HG03575 (cell line): ENCODE data around the gene C17orf75.

Experiments
- ATAC-seq: cut with Tn5 transposase; IDR thresholded peaks from one replicate; pipeline ENCODE4 v1.9.1; 2021; ENCODE audit not compliant: unreplicated experiment, insufficient number of reproducible peaks, low FRiP score; ENCODE audit errors: extremely low read depth

Gene C17orf75

DNA sequence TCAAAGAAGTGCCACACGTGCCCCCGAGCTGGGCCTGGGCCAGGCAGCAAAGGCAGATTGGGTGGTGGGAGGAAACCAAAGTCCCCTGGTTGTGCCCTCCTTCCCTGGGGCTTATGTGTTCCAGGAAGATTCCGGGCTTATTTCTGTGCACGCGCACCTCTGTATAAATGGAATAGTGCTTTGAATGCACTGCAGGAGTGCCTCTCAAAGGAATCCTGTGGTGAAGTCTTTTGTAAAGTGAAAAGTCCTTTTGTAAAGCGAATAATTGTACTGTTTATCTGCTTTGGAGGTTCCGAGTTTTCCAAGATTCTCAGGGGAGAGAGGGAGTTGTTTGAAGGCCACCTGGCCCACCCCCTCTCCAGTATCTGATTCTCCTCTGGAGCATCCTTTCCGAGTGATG lies 26.8 kb downstream of the C17orf75 start:
- ATAC-seq = no peak

- no peak for ATAC-seq
These were observed 27.3 kb downstream of the C17orf75 start for GRCh38 chr17:32314636-32315035.

DNA sequence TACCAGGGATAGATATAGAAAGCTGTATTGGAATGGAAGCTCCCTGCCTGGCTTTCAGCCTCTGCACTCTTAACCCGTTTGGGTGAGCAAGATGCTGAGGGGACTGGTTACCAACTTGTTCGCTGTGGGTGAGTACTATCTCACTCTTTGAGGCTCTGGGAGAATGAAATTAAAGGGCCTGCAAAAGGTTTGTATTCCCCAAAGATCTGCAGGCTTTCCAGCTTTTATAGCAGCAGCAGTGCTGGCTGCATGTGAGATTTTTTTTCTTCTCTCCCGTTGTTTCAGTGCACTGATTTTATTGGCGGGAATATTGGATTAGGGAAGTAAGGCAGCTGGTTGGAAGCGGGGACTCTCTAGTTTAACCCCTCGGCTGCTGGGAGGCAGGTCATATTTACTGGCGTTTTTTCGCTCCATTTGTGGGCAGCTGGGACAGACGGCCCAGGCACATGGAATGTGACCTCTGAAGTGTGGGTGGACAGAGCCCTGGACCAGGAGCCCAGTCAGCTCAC lies 30.9 kb downstream of the C17orf75 start:
- ATAC-seq = no peak

GRCh38 chr17:32307658-32308057 lies 34.3 kb downstream of the C17orf75 start:
- no peak for ATAC-seq

DNA sequence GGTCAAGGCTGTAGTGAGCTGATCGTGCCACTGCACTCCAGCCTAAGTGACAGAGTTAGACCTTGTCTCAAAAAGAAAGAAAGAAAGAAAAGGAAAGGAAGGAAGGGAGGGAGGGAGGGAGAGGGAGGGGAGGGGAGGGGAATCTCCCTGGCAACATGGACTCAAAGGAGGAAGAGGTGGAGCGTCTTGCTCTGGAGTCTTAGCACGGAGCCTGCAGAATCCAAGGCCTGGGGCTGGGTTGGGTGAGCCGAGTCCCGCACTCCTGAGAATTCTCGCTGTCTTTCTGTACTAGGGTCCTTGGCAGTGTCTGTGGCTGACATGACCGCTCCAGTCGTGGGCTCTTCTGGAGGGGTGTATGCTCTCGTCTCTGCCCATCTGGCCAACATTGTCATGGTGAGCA lies 36.9 kb downstream of the C17orf75 start:
- no peak for ATAC-seq

- ATAC-seq = no peak
These were observed 38.1 kb downstream of the C17orf75 start for GRCh38 chr17:32303781-32304288.

DNA sequence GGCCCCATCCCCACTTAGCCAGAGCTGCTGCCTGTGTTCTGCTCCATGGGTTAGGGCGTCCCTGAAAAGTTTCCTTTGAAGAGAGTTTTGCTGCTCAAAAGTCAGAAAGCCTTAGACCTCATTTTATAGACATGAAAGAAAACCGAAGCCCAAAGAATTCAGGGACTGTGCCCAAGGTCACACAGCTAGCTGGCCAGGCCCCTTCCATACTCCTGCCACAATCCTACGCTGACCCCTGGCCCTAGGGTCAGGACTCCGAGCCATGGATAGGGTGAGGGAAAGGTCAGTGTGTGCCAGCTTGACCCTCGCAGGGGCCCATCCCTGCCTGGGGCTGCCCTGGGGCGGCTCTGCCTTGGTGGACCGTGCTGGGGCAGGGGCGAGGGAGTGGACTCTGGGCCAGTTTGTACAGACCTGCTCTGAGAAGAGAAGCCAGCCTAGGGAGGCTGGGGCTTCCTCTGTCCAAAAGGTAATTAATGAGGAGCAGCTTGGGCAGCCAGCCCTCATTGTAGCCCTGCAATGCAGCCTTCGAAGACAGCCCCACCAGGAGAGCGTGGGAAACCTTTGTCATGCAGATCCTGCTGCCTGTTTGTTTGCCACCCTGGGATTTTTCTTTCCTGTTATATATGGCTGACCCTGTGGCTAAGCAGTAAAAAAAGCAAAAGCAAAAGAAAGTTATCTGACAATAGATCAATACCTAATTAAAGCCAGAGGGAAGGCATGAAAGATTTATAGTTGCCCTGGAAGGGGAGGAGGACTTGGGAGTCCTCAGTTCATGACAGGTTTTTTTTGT lies 38.9 kb downstream of the C17orf75 start:
- ATAC-seq = no peak

DNA sequence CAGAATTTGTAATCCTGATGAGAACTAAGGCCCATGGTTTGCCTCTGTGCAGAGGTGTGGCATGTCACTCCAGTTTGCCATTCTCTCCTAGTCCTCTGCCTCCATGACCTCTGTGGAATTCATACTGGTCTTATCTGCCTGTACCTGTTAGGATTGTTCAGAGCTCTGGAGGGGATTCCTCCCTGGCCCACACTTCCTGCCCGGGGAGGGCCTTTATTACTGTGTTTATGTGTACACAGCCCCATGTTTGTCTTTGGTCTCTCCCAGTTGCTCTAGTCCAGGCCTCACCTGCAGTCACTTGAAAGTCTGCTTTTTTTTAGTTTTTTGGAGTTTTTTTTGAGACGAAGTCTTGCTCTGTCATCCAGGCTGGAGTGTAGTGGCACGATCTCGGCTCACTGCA lies 39.9 kb downstream of the C17orf75 start:
- ATAC-seq = no peak

- ATAC-seq = no peak
These were observed 42.3 kb downstream of the C17orf75 start for GRCh38 chr17:32299580-32300164.

- no peak for ATAC-seq
These were observed 43.0 kb downstream of the C17orf75 start for GRCh38 chr17:32298721-32299579.

DNA sequence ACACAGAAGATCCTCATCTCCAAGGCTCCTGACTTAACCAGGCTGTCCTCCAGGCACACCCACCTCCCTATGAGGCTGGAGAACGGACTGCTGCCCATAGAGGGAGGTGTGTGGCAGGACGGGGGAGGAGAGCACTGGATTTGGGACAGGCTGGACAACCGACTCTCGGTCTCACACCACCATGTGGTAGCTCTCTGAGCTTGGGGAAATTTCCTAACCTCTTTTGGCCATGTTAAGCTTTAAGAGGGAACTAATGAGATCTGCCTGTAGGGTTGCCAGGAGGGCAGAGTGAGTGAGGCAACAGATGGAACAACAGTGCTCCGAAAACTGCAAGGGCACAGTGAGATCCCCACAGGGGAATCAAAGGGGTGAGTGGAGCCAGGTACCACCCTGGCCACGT lies 43.7 kb downstream of the C17orf75 start:
- ATAC-seq = no peak

DNA sequence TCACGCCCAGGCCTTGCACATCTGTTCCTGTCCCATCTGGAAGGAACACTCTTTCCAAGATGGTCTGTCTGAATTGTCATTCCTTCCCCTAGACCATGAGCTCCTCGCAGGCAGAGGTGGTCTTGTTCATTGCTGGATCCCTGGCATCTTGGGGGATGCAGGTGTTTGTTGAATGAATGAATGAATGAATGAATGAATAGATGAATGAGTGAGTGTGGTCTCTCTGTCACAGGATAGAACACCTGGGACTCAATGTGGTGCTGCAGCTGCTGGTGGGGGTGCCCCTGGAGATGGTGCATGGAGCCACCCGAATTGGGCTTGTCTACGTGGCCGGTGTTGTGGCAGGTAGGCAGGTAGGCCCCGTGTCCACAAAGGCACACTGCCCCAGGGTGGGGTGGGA lies 44.1 kb downstream of the C17orf75 start:
- no peak for ATAC-seq

DNA sequence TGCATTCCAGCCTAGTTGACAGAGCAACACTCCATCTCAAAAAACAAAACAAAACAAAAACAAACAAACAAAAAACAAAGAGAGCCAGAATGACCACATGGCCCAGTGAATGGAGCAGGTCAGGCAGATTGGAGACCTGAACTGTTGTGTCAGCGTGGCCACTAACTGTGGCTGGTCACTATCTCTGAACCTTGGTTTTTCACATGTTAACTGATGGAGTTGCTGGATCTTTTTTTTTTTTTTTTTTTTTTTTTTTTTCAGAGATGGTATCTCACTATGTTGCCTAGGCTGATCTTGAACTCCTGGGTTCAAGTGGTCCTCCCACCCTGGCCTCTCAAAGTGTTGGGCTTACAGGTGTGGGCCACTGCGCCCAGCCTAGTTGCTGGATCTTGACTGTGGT lies 44.5 kb downstream of the C17orf75 start:
- ATAC-seq = no peak

DNA sequence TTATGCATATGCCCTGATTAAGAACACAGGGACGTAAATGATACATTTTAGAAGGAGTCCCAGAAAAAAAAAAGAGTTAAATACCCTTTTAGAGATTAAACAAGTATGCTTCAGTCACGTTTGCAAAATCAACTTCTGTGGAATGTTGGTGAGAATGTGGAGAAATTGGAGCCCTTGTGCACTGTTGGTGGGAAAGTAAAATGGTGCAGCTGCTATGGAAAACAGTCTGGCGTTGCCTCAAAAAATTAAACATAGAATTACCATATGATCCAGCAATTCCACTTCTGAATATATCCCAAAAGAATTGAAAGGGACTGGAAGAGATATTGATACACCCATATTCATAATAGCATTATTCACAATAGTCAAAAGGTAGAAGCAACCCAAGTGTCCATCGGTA lies 49.9 kb downstream of the C17orf75 start:
- no peak for ATAC-seq

DNA sequence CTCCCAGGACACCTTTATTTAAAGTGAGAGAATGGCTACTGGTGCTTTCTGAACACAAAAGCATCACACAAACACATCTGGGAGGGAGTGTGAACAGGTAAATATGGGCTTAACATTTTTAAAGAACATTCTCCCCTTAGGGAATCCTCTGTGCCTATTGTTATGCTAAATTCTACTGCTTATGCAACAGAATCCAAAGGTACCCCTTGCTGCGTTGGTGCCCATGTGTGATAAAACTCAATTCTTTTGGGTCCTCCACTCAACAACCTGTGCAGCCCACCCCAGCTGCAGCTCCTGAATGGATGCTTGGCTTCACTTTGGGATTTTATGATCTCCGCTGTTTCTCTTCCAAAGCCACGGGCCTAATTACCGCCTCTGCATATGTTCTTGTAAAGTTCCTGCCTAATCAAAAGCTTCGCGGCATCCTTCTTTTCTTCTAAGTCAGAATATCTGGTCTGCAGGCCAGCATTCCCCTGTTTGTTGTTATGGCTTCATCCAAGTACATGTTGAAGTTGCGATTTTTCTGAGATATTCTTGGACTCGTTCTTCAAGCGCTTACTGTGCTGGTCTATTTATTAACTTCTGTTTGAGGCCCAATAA lies 52.4 kb downstream of the C17orf75 start:
- ATAC-seq = no peak

DNA sequence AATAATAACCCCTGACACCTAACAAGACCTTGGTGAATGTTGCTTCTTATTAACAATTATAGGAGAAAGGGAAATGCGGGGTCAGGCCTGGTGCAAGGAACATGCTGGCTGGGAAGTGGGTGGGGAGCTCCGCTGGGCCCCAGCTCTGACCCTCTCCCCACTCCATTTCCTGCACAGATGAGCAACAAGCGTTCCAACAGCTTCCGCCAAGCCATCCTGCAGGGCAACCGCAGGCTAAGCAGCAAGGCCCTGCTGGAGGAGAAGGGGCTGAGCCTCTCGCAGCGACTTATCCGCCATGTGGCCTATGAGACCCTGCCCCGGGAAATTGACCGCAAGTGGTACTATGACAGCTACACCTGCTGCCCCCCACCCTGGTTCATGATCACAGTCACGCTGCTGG lies 53.4 kb downstream of the C17orf75 start:
- no peak for ATAC-seq

GRCh38 chr17:32287804-32288511 lies 54.0 kb downstream of the C17orf75 start:
- ATAC-seq = no peak

DNA sequence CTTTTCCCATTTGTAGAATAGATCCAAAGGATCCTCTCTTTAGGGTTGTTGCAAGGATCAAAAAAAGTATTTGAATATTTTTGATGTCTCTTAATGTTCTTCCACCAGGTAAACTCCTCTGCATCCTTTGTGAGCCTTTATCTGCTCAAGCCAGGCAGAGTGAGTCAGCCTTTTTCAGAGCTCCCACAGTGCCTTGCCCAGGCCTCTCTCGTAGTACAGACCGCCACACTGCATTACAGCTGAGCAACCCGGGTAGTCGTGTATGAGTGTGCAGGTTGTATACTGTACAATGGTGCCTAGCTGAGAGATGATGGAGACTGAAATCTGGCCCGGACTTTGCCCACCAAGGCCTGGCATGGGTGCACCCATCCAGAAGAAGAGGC lies 55.5 kb downstream of the C17orf75 start:
- ATAC-seq = no peak
